ENCODE data around the gene MAP2K2.

The MAP2K2 gene

DNA sequence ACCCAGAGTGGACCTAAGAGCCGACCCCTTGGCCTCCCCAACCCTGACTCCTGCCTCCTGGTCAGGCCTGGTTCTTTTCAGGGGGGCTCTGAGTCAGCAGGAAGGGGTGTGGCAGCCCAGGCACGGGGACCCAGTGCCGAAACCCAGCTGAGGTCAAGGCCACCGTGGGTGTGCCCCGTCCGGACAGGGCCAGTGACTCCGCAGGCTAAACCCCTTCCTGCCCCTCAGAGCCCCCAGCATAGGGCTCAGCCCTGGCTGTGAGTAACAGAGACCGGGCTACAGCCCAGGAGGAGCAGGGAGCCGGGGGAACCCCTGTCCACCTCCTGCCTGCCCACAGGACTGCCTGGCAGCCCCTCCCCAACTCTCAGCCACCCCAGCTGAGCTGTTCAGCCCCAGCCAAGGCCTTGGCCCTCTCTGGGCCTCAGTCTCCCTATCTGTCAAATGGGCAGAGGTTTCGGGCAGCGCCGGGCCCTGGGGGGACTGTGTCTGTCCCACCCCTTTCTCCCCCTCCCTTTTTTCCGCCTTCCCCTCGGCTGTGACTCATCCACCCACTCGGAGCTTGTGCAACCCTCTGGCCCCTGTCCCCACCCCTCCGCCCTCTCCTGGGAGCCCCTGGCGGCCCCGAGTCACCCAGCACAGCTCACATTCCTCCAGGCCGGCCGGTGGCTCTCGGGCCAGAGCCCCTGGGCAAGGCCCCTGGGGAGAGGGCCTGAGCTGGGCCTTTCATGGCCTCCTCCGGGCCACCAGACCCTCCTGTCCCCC is 65.8 kb downstream of the MAP2K2 start:
- DNase-seq: no peak

DNA sequence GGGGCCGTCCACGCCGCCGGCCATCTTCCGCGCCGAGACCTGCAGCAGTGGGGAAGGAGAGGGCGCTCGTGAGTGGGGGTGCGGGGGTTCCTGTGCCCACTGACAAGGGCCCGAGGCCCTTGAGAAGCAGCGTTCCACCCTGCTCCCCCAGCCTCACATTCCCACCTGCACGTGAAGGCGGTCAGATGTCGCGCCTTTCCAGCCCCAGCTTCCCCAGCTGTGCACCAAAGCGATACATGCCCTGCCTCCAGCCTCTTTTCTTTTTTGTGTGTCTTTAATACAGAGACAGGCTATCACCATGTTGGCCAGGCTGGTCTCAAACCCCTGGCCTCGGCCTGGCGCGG is 68.7 kb downstream of the MAP2K2 start:
- DNase-seq: no peak

DNA sequence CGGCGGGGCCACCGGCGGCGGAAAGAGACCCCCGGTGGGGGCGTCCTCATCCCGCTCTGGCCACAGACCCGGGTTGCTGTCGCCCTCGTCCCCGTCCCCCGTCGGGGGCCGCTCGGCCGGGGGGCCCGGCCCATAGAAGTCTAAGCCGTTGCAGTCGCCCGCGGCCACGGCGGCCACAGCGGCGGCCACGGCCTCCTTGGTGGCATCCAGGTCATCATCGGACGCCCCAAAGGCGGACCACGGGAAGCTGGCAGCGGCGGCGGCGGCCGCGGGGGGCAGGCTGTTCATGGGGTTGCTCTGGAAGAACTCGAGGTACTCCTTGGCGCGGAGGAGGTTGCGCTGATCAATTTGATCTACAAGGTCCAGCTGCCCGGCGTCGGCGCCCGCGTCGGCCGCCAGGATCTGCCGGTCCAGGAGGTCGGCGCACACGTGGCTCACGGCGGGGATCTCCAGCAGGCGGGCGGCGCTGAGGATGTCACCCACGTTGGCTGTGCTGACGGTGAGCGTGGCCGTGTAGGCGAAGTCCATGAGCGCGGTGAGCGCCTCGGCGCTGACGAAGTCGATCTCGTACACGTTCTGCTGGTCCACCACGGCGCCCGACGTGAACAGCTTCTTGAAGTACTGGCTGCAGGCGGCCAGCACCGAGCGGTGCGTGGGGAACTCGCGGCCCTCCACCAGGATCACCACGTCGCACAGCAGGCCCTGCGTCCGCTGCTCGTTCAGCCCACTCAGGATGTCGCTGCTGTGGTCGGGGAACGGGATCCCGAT is 69.3 kb downstream of the MAP2K2 start:
- no peak for DNase-seq

DNA sequence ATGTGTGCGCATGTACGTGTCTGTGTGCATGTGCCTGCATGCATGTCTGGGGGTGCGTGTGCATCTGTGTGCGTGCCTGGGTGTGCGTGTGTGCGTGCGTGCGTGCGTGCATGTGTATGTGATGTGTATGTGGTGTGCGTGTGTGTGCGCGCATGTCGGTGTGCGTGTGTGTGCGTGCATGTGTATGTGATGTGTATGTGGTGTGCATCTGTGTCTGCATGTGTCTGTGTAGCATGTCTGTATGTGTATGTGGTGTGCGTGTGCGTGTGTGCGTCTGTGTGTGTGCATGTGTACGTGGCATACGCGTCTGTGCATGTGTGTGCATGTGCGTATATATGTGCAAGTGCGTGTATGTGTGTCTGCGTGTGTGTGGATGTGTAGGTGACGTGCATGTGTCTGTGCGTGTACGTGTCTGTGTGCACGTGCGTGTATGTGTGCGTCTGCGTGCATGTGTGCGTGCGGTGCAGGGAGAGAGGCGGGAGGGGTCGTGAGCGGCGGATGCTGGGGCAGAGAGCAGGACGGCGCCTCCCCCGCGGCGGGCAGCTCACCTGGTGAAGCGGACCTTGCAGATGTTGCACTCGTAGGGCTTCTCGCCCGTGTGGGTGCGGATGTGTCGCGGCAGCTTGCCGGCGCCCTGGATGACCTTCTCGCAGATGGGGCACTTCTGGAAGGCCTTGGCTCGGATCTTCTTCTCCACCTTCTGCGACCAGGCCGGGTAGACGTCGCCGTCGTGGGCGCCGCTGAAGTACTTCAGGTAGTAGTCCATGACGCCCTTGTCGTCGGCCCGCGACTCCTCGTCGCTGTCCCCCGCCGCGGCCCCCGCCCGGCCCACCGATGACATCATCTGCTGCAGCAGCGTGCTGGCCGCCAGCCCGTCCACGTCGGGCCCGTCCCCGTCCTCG is 70.2 kb downstream of the MAP2K2 start:
- DNase-seq: no peak

DNA sequence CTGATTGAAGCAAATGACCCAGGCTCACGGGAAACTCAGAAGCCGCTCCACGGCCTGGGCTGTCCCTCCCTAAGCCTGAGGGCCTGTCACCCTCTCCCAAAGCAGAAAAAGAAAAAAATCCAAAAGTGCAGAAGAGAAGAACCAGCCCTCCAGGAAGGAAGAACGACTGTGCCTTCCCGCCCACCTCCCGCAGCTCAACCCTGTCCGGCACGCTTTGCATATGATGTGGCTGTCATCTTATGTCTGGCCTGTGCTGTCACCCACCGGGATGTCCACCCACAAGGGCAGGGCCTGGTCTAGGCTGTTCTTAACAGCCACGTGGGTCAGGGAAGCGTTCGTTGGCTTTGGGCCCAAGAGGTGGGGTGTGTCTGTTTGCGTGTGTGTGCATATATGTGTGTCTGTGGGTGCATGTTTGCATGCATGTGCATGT is 70.9 kb downstream of the MAP2K2 start:
- DNase-seq: no peak

DNA sequence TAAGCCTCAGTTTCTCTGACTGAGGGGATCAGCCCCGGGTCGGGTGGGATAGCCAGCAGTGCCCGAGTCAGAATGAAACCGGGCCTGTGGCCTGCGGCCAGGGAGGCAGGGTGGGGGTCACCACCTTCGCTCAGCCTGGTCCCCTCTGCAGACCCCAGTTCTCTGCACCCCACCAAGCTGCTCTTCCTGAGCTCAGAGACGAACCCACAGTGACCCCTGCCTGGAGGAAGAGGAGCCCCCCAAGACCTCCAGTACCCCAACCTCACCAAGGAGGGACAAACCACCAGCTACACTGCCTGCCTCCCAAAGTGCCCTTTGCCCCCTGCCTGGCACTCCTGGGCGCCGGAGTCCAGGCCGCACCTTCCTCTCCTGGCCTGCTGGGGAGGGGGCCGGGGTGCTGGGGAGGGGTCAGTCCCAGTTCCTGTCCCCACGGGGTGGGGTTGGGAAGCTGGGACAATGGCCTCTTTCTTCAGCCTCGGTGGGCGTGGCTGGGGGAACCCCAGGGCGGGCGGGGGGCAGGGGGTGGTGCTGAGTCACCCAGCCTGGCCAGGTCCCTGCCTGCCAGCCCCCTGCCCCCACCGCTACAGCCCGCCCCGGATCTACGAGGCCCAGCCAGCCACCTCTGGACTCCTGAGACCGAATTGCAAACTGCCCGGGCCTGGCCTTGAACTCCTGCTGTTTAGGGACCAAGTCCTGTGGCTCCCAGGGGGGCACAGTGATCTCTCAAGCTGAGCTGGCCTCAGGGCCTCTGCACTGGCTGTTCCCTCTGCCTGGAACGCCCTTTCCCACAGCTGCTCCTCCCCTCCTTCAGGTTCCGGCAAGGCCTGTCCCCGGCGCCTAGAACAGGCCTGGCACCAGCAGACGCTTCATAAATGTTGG is 71.6 kb downstream of the MAP2K2 start:
- DNase-seq: no peak

DNA sequence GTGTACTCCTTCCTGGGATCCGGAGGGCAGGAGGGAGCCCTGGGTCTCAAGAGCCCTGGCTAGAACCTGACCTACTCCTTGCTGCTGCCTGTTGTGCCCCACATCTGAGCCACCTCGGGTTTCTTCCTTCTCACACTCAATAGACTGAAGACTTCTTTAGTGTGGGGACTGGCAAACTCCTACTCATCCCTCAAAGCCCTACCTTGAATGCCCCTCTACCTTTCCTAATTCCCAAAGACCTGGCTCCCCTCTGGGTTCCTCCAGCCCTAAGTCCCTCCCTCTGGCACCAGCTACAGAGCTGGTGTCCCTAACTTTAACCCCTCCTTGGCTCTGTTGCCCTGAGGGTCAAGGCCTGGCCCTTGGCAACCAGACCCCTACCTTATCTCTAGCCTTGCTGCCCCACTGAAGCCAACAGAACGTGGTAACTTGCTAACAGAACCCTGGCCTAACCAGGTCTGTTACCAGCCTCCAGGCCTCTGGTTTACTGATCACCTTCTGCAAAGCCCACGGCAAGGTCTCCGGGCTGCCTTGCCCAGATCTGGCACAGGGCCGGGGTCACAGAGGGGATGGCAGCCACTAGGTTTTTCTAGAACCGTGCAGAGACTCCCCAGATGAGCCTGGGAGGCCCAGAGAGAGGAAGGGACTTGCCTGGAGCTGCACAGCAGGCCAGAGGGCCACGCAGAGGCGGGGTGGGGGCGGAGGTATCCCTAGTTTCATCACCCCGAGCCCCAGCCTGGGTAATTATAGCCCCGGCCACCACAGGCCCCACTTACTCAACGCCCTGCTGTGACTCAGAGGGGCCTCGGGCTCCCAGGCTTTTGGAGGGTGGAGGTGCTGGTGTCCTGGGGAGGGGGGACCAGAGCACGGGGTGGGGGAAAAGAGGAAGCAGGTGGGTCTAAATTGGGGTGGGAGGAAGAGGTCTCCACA is 72.5 kb downstream of the MAP2K2 start:
- DNase-seq: no peak

DNA sequence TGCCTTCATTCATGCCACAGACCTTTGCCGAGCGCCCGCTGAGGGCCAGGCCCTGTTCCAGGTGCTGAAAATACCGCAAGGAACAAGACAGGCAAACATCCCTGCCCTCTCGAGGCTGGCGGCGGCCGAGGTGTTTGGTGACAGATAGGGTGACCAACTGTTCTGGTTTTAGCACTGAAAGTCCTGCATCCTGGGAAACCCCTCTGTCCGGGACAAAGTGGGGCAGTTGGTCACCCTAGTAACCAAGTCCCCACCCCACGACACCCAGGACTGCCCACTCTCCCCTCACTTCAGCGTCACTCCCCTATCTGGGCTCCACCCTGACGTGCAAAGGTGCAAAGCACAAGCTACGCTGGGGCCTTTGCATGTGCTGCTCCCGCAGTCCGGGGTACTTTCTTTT is 74.5 kb downstream of the MAP2K2 start:
- DNase-seq: no peak

DNA sequence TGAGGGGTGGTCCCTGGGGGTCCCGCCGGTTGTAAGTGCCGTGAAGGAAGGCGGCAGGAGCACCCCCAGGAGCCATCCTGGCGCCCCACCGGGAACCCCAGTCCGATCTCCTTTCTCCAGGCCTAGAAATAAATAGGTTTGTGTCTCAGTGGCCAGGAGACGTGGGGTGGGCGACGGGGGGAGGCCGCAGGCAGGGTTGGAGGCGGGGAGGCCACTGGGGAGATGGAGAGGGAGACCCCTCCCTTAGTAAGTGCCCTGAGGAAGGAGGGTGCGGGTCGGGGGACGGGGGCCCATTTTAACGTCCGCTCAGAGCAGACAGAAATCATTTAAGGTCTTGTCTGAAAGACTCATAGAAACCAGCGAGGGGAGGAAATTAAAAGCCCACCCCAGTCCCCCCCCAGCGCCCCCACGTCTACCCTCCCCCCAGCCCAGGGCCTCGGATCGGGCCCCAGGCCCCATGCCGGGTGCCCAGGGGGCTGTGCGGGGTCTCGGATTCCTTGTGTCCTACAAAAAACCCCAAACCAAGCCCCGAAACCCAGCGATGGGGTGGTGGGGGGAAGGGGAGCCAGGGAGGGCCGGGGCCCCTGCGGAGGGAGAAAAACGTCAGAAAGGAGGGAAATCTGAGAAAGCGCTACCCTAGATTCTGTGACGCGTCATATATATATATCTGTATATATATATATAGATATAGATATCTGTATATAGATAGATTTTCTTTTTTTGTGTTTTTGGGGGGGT is 76.8 kb downstream of the MAP2K2 start:
- DNase-seq: no peak

DNA sequence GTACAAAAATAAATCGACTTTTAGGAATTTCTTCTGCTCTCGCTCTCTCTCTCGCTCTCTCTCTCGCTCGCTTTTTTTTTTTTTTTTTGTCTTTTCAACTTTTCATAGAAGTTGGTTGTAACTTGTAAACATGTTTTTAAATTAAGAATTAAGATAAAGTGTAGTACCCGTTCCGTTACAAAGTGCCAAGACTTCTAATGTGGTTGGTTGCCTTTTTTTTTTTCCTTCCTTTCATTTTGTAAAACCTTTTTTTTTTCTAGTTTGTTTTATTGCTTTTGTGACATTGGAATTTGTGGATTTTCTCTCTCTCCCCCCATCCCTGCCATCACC is 77.6 kb downstream of the MAP2K2 start:
- DNase-seq: no peak

DNA sequence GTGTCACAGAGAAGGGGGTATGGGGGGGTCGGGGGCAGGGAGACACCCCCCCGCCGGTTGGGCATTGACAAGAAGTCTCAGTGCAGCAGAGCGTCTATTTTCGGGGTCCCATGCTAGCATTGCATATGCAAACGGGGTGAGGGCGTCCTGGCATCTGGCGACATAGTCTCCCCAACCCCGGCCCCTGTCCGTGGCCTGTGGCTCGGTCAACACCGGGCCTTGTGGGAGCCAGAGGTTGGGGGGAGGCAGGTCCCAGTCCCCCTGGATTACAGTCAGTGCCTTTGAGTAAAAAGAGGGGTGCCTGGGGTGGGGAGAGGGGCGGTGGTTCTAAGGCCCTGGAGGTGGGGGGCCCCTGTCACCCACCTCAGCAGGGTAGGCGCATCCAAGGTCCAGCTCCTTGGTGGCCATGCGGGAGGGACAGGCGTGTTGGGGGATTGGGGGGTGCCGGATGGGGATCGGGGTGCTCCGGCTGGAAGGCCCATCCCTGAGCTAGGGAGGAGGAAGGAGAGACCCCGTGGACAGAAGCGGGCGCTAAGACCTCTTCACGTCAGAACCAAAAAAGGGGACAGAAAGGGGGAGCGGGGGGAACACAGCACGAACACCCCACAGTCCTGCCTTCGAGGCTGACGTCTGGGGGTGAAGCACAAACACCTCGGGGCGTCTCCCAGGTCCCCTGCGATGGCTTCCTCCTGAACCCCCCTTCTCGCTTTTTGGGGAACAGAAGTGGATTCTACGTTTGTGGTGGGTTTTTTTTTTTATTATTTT is 78.1 kb downstream of the MAP2K2 start:
- no peak for DNase-seq

DNA sequence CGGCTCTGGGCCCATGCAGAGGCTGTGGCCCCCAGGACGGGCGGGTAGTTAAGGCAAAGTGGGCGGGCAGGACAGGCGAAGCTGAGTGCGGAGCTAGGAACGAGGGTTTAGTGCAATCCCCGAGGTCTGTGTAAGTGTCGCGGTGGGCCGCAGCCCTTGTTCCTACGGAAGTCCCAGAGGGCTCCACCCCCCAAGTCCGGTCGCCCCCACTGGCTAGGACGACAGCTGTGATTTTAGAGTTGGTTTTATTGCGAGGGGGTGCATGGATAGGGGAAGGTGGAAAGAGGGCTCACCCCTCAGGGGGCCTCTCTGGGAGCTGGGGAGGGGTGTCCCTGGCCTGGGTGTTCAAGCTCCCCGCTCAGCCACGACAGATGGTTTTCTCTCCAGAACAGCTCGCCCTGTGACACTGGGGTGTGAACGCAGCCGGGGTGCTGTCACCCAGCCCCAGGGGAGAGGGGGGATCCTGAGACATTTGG is 78.9 kb downstream of the MAP2K2 start:
- DNase-seq: no peak

DNA sequence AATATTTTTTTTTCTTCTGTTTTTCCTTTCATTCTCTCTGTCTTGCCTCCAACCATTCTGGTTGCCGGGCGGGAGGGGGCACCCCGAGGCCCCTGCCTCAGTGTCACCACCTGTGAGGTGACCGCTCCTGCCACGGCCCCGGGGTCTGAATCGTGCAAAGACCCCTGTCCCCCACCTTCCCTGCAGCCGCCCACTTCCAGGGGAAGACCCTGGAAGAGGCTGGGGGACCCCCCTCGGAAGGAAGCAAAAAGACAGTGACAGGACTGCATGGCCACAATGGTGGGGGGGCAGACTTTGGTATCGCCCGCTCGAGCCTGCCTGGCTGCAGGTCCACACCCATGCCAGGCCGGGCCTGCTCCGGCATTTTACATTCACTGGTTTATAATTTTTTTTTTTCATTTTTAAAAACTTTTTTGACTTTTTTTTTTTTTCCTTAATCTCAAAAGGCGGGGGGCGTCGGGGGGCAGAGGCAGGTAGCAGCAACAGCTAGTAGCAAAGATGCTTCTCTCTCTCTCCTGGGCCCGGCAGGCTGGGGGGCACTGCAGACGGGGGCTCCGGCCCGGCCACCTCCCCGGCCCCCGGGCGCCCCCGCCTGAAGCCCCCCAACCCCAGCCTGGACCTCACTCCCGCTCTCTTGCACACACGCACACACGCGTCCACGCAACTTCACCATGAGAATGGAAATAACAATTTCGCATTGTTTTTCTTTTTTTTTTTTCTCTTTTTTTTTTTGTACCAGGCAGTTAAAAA is 79.8 kb downstream of the MAP2K2 start:
- DNase-seq: no peak

DNA sequence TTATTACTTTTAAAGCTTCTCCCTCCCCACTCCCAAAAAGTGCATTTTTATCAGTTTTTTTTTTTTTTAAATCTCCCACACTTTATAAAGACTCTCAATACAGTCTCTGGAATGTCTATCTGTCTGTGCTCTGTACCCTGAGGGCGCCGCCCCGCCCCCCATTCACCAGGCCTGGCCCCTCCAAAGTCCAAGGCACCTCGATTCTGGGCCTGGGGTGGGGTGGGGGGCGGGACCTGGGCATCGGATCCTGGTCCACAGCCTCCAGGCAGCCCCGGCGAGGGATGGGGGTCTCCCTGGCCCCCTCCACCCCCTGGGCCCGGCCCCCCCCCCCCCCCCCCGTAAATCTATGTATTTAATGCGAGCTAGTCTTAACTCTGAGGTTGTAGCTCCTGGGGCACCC is 80.5 kb downstream of the MAP2K2 start:
- DNase-seq: no peak

DNA sequence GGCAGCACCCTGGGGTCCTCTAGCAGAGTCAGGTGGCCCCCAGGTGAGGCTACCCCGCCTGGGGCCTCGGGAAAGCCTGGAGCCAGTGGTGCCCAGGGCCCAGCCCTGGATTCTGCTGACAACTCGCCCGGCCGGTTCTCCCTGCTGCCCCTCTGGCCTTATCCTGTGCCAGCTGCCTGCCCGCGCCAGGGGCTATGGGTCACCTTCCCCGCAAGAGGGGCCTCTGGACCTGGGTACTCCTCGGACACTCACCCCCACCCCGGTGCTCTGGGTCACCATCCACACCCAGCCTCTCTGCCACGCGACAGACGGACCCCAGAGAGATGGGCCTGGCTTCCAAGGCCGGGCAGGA is 81.2 kb downstream of the MAP2K2 start:
- DNase-seq: no peak

DNA sequence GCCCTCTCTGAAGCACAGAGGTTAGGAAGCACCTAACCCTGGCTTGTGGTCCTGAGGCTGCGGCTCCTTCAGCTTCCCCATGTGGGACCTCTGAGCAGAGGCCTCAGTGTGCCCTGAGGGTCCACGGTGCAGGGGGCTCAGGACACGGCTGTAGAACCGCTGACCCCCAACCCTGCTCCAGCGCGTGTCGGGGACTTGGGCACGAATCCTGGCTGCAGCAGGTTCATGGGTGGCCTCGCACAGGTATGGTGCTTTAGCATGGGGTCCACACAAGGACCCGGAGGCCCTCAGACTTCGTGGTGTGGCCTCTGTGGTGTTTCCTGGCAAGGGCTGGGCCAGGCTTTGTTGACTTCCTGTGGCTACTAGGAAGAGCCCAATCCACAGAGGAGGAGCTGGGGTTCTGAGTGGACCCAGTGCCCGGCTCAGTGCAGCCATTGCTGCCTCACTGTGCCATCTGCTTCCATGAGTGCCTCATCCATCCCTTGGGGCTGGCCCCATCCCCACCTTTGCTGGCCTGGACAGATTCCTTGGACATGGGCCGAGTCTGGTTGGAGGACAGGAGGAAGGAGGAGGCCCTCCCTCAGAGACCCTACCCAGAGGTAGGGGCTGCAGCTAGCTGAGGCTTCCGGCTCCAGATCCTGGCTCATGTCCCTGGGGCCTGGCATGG is 81.7 kb downstream of the MAP2K2 start:
- DNase-seq: no peak
